ENCODE data around the gene ERFL. TPM values are rescaled to one million over a fixed set of nuclear protein-coding genes. Genes with fewer than 3 reads are reported as not detected.
"Not testable (repeated sequence)": the region's sequence is repeated elsewhere in the genome, so short reads cannot be mapped to it uniquely, and the experiment has no call there.

Gene ERFL
- total RNA-seq, 1 donor from 2014 or later = not detected

GRCh38 chr19:41875973-41876372 lies 52.3 kb downstream of the ERFL start:
- DNase-seq = not testable (repeated sequence)

- peak; percentile 79 for DNase-seq
These were observed 55.2 kb downstream of the ERFL start for GRCh38 chr19:41872775-41873647.

- no peak for DNase-seq
These were observed 55.9 kb downstream of the ERFL start for GRCh38 chr19:41872384-41872774.

- no peak for DNase-seq
These were observed 56.5 kb downstream of the ERFL start for GRCh38 chr19:41871573-41872383.

GRCh38 chr19:41870401-41870873 lies 57.8 kb downstream of the ERFL start:
- DNase-seq = no peak

GRCh38 chr19:41869374-41869955 lies 58.8 kb downstream of the ERFL start:
- no peak for DNase-seq

- no peak for DNase-seq
These were observed 59.3 kb downstream of the ERFL start for GRCh38 chr19:41868989-41869300.

GRCh38 chr19:41868120-41868988 lies 59.9 kb downstream of the ERFL start:
- DNase-seq = no peak

GRCh38 chr19:41866284-41866683 lies 62.0 kb downstream of the ERFL start:
- DNase-seq = no peak

GRCh38 chr19:41864374-41864773 lies 63.9 kb downstream of the ERFL start:
- no peak for DNase-seq

GRCh38 chr19:41863209-41863931 lies 64.9 kb downstream of the ERFL start:
- DNase-seq = no peak

GRCh38 chr19:41862445-41862986 lies 65.7 kb downstream of the ERFL start:
- no peak for DNase-seq

GRCh38 chr19:41861846-41862245 lies 66.4 kb downstream of the ERFL start:
- no peak for DNase-seq

- DNase-seq = no peak
These were observed 67.0 kb downstream of the ERFL start for GRCh38 chr19:41861116-41861768.

GRCh38 chr19:41860419-41861115 lies 67.7 kb downstream of the ERFL start:
- DNase-seq = peak; percentile 39

GRCh38 chr19:41859618-41860418 lies 68.4 kb downstream of the ERFL start, which contains the start of gene RPS19:
Gene RPS19, plus strand, starts transcription at chr19:41860255. Its CDS starts 520 bp downstream, at chr19:41860775.
- peak; percentile 99 for DNase-seq

GRCh38 chr19:41859213-41859617 lies 69.0 kb downstream of the ERFL start:
- DNase-seq = no peak

All from dermis blood vessel endothelial cell (primary cell).